GM18867 (cell line): ENCODE results near the gene CLEC16A.
"Not testable (repeated sequence)": the region's sequence is repeated elsewhere in the genome, so short reads cannot be mapped to it uniquely, and the experiment has no call there.

Source experiments
- ATAC-seq: cut with Tn5 transposase; IDR thresholded peaks from one replicate; pipeline ENCODE4 v1.9.1; 2021; ENCODE audit warnings: mild to moderate bottlenecking, moderate library complexity; ENCODE audit not compliant: unreplicated experiment

The CLEC16A gene

DNA sequence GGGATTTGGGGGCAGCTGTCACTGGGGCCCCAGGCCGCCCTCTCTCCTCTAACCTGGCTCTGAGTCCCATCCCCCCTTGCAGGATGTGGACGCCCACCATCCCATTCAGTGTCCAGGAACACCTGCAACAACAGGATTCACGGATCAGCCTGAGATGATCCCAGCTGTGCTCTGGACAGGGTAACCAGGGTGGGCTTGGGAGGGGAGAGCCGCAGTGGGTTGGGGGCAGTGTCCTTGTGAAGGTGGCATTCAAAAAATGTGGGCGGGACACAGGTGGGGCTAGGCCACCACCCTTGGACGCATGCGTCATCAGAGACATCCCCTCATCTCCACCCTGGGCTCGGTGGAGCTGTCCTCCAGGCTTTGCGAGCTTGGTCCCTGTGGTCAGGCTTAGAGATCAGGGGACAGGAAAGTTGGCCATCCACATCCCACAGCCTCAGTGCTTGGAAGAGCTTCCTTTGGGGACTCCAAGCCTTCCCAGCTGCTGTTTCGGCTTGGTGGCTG lies 21.2 kb upstream of the CLEC16A start:
- ATAC-seq: no peak

DNA sequence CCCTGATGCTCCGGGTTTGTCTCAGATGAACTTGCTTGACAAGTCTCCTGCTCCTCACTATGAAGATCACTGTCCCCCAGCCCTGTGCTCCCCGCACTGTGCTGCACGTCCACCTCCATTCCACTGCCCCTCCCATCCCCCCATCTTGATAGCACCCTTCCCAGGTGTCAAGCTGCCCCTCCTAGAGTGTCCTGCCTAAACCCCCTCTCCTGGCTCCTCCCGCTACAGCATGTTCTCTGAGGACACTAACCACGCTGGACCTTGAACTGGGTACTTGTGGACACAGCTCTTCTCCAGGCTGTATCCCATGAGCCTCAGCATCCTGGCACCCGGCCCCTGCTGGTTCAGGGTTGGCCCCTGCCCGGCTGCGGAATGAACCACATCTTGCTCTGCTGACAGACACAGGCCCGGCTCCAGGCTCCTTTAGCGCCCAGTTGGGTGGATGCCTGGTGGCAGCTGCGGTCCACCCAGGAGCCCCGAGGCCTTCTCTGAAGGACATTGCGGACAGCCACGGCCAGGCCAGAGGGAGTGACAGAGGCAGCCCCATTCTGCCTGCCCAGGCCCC lies 20.6 kb upstream of the CLEC16A start:
- no peak for ATAC-seq

DNA sequence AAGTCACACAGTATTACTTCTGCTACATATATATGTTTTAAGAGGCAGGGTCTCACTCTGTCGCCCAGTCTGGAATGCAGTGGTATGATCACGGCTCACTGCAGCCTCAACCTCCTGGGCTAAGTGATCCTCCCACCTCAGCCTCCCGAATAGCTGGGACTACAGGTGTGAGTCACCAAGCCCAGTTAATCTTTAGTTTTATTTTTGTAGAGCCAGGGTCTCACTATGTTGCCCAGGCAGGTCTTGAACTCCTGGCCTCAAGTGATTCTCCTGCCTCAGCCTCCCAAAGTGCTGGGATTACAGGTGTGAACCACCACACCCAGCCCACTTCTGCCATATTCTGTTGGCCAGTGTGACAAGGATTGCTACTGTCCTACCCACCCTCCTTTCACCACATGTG lies 19.1 kb upstream of the CLEC16A start:
- not testable (repeated sequence) for ATAC-seq

DNA sequence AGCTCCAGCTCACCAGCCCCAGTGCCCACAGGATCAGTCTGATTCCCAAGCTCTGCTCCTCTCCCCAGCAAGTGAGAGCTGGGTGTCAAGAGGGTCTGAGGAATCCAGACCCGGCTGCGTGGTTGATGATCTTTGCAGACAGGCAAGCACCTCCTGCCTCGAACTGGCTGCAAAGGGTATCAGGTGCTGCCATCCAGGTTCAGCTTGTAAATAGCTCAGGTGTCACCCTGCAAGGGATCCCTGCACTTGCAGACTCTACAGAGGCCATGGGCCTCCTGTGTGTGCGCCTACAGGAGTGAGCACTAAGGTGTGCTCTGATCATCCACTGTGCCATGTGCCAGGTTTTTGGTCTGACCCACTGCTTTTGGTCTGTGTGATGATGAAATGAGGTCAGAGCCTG lies 18.3 kb upstream of the CLEC16A start:
- no peak for ATAC-seq

DNA sequence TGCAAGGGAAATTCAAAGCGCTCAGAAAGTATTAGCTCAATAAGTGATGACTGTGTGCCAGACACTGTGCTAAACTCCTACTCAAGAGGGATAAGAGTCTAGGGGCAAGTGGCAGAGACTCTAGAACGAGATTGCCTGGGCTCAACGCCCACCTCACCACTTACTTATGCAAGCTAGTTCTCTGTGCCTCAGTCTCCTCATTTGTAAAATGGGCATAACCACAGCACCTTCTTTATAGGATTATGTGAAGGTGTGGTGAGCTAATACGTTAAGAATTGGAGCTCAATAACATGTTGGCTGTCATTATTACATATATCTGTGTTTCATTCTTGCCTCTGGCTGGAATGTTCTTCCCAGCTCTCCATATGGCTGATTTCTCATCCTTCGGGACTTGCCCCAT lies 17.5 kb upstream of the CLEC16A start:
- ATAC-seq: no peak

DNA sequence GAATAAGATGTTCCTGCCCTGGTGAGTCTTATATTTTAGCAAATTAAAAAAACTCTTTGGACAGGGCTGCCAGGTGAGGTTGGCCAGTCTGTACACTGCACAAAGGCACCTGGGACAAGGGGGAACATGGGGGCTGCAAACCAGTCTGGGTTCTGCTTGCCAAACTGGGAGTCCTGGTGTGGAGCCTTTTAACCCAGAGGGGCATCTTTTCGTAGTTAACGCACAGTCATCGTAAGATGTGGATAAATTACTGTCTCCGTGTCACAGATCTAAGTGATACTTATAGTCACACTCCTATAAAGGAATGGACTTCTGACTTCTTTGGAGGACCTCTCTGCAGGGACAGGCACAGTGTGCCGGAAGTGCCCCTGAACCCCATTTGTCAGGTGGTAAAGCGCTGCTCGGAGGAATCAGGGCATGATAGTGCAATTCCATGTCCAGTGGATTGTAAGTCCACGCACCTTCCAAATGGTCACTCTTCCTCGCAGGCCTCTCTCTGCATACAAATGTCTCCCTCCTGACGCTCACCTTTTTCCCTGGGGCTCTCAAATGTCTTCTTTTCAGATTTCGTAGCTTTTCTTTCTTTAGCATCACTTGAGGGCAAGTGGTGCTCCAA lies 16.8 kb upstream of the CLEC16A start:
- no peak for ATAC-seq

DNA sequence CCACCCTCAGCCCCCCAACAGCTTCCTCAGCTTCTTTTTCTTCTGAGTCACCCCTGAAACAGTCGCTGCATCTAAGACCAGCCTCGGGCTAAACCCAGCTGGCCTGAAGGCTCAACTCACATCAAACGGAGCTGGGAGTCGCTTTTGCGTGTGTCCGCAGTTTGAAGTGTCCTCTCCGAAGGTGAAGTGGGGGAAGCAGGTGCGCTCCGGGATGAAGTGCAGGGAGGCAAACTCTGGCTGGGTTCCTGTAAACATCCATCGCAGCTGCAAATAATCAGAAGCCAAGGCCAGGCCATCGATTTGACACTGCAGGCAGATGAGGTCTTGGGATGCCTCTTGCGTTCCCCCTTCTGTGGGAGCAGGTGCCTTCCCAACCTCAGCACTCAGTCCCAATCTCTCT lies 15.3 kb upstream of the CLEC16A start:
- not testable (repeated sequence) for ATAC-seq

DNA sequence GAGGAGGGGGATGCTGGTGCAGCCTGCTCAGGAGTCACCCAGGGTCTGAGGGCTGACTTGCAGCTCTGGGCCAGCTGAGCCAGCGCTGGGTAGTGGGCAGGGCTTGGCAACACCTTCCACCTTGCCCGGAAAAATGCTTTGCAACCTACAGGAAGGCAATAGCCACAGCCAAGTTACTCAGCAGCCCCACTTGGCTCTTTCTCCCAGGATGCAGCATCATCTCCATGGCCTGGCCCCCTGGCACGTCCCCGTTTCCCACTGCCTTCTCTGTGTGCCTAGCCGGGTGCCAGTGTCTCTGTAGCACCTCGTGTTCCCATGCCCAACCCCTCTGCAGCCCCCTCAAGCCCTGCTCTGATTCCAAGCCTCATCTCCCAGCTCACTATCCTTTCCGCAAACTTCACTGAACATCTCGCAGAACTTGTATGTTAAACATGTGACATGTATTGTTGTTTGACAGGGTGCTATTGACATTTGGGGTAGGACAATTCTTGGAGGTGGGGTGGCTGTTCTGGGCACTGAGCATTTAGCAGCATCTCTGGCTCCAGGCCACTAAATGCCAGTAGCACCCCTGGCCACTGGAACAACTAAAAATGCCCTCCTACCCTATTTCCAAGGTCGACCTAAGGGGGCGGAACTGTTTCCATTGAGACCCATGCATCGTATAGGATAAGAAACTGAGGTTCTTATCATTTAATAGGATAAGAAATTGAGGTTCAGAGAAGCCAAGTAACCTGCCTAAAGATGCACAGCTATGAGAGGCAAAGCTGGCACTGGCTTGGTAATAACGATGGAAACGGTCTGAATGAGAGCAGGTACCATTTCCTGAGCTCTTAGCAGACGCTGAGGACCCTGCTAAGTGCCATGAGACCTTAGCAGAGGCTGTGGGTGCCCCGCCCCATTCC lies 14.3 kb upstream of the CLEC16A start:
- no peak for ATAC-seq

DNA sequence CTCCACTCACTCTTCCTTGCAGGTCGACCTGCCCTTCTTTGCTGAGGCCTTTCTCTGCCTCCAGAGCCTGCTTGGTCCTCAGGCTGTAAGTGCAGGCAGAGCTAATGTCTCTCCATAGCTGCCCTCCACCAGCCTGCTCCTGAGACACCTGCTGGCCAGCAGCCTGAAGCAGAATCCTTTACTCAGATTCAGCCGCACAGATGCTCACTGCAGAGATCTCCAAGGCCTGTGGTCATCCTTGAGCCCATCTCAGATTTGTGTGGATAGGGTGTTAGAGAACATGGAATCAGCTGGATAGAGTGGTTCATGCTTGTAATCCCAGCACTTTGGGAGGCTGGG lies 13.6 kb upstream of the CLEC16A start:
- ATAC-seq: no peak

DNA sequence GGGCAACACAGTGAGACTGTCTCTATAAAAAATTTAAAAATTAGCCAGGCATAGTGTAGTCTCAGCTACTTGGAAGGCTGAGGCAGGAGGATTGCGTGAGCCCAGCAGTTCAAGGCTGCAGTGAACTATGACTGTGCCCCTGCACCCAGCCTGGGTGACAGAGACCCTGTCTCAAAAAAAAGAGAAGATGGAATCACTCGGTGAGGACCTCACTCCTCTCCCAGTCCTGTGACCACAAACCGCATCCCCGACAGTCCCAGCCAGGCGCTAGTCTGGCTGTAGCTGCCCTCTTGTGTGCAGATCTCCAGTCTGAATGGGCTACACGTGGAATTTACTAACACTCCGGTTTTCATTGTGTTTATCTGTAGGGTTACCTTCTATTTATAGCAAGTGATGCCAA lies 13.2 kb upstream of the CLEC16A start:
- no peak for ATAC-seq

DNA sequence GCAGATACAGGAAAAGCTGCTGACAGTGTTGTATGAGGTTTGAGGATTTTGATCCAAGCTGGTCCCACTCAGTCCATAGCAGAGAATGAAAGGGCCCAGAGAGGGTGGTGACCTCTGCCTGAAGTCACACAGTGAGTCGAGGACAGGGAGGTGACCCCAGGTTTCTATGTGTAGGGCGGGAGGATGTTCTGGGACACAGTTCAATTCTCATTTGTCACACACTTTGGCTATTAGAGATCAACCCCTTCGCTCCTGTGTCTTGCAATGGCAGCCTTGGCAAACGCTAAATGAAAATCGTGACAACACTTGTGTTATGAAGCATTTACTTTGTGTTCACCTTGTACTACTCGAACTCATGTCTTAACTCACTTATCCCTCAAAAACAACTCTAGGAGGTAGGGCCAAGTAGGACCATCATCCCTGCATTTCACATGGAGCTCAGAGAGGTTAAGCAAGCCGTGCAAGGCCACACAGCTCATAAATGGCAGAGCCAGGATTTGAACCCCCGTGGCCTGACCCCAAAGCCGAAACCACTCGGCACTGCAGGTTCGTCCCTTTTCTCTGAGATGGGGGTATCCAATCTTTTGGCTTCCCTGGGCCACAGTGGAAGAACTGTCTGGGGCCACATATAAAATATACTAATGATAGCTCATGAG lies 12.3 kb upstream of the CLEC16A start:
- ATAC-seq: no peak

DNA sequence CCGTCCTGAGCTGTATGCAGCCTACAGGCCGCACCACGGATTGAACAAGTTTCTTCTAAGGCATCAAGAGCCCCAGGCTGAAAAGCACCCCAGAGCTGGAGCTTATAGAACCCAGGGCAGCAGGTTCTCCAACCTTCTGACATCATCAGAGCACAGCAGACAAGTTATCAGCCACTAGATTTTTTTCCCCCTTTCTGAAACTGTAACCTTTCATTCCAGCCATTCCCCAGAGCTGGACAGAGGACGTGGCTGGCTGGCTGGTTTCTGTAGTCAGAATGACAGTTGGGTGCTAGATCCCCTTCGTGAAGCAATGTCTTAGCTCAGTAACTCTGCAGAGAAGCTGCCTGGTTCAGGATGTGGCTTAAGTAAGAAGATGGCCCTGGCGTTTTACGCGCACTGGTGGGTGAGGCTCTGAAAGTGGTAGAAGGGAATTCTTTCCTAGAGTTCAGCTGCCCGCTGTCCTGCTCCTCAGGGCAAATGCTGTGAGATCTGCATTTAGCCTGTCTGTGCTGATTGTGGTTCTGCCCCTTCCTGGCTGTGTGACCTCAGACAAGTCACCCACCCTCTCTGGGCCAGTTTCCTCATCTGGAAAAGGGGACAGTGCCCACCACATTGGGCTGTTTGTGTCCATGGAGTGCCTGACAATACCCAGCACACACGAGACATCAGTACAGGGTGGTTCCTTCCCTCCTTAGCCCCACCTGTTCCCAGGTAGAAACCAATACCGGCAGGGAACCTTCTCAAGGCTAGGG lies 11.2 kb upstream of the CLEC16A start:
- no peak for ATAC-seq

DNA sequence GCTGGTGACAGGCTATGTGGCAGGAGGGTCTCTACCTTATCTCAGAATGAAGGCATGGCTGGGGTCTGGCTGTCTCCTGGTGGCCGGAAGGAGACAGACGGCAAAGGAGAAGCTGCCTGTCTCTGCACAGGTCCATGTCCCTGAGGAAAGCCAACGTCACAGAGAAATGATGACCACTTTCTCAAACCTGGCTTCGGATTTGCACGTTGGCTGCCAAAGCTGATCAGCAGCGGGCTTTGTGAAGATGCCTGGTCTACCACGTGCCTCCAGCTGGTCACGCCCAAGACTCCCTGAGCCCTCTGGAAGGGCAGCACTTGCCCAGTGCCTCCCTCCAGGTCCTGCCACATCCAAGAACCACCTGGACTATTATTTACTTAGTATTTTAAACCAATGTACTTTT lies 10.5 kb upstream of the CLEC16A start:
- no peak for ATAC-seq

DNA sequence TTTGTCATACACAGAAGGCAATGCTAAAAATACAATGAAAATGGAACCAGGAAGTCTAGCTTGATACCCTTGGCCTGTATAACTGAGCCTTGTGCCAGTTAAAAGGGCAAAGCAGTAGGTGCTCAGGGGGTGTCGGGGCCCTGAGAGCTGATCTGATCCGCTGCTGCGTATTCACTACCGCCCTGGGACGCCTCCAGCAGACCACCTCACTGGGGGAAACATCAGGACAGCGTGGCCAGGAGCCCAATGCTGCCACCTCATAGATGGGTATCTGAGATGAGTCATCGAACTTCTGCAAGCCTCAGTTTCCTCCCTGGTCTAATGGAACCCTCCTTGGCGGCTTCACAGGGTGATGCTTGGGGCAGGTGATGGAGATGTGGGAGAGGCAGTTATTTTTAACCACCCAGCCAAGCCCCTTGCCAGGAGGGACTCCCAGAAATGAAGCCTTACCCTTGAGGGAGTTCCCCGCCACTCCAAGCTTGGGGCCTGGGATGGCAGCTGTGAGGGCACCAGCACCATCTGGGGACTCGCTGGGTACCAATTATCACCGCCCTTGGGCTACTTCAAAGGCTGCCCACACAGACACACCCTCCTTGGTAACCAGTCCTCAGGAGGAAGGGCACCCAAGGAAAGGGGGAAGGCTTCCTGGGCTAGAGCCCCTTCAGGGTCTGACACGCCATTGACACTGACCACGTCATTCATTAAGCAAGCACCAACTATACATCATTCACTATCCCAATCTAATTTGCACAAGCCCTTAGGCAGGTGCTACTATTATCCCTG lies 9.8 kb upstream of the CLEC16A start:
- ATAC-seq: no peak

DNA sequence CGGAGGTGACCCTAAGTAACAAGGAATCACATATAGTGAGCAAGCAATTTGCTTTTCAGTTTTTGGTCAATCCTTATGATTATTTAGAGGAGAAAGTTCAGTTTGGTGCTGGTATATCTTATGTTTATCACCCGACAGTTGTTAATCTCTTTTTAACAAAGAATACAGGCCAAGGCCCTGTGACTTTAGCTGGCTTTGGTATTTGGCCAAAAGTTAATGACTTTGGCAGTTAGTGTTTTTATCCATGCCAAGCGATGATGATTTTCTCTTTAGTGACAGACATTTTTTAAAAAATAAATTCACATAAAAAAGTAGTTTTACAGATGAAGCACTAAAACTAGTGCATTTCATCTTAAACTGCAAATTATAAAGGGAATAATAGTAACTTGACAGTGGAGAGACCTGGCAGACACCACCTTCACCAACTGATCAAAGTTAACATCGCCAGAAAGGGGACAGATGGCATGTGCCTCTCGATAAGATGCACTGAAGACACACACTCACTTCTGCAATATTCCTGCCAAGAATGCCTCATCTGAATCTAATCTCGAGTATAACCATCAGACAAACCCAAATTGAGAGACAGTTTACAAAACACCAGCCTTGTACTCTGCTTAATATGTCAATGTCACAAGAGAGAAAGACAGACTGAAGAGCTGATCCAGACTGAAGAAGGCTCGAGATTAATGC lies 9.0 kb upstream of the CLEC16A start:
- ATAC-seq: no peak

DNA sequence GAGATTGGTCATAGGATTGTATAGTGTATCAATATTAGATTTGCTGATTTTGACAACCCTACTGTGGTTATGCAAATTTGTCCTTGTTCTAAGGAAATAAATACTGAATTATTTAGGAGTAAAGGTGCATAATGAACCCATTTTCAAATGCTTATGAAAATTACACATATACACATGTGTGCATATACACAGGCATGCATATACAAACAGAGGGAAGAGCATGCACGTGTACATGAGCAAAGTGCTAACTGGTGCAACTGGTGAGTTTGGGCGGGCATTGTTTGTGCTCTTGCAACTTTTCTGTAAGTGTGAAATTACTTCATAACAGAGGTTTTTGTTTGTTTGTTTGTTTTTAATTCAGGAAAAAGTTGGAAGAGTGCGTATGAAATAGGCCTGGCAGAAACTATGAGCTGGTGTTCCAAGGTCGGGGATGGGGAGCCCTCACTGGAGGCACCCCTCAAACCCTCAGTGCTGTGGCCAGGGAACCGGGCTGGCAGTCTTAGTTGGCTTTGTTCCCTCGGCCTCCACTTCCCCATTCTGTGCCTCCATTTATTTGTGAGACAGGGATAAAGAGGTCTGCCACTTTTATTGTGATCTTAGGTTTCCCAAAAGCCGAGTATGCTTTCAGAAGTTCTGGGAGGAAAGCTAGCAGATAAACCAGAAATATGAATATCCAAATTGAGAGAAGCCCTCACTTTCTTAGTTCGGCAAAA lies 7.9 kb upstream of the CLEC16A start:
- no peak for ATAC-seq

DNA sequence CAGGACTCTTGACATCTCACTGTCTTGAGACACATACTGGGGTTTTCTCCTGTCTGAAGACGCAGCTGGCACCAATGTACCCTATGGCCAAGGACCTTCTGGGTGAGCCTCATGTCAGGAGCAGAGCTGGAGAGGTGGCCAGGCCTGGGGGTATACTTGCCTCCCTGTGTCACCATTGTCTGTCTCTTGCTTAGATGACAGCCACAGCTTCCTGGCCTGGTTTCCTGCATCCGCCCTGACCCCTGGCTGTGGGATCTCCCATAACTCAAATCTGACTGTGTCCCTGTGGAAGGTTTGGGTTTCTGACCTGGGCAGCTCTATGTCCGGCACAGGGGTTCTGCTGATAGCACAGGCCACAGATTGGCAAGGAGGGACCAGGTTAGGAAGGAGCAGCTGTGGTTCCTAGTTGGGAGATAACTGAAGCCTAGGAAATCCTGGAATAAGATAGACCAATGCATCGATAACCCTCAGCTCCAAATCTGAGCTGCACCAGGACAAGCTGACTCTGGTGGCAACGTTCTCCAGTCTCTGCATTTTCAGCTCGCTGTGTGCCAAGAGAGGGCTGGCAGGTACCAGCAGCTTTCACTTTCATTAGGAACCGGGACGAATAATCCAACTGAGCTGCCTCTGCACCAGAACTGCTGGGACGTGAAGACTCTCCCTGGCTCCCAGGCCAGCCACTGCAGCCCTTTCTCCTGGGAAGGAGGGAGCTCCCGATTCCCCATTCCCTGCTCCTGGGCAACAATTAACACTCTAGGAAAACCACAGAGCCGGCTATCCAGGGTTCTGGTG lies 7.1 kb upstream of the CLEC16A start:
- no peak for ATAC-seq

DNA sequence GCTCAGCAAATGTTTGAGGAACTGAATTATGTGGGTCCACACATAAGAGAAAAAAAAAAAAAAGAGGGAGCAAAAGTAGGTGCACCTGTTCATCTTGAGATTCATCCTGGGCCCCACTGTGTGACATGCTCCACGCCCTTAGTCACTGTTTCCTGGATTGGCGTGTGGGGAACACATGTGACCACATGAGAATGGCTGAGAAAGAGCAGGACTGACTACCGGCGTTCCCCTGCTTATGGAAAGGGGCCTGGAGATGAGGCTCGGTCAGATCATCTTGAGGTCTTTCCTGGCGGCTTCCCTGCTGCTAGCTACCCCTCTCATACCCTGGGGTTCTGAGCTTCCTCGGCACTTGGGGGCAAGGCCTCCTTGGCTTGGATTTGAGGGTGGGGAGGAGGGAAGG lies 6.0 kb upstream of the CLEC16A start:
- ATAC-seq: no peak
